Adrenal gland (tissue), 19 donors: ENCODE data around the gene MTM1. TPM values are rescaled to one million over a fixed set of nuclear protein-coding genes. Genes with fewer than 3 reads are reported as not detected.

Experiments
- DNase-seq, 7 donors: peaks; one replicate each; pipeline ENCODE4 v3.0.0-alpha.2; 2019 to 2020
- H3K27ac ChIP-seq, 5 donors: fragments of 200-600 bp; sonication (generic) in 4 of 5; 1 replicate in 3 of 5; 2 replicates in 2 of 5; pipeline versions ENCODE4 v1.5.1 to v1.8.0; 2016 to 2020; ENCODE audit warnings: mild to moderate bottlenecking in 1 of 5
- H3K27me3 ChIP-seq: fragments of 200-600 bp; 2 replicates; pipeline ENCODE4 v1.8.0; 2021
- H3K36me3 ChIP-seq, 2 donors: fragments of 200-600 bp; replicated peaks in 1 of 2; 1 replicate in 1 of 2; 2 replicates in 1 of 2; pipeline versions ENCODE4 v1.5.1 to v1.8.0; 2018 to 2022
- H3K4me1 ChIP-seq, 2 donors: fragments of 200-600 bp; replicated peaks in 1 of 2; 1 replicate in 1 of 2; 2 replicates in 1 of 2; pipeline versions ENCODE4 v1.5.1 to v1.8.0; 2018 to 2021
- H3K4me3 ChIP-seq, 4 donors: fragments of 200-600 bp; sonication (generic) in 3 of 4; one replicate each; pipeline ENCODE4 v1.5.1; 2016 to 2018
- H3K9me3 ChIP-seq, 3 donors: fragments of 200-600 bp; sonication (generic) in 1 of 3; replicated peaks in 1 of 3; 1 replicate in 2 of 3; 2 replicates in 1 of 3; pipeline versions ENCODE4 v1.5.1 to v1.8.0; 2016 to 2021
- POLR2A ChIP-seq, 2 donors: fragments of 450-650 bp; IDR thresholded peaks; one replicate each; pipeline ENCODE4 v1.6.1; 2017; ENCODE audit warnings: antibody characterized with exemption in 2 of 2, mild to moderate bottlenecking in 2 of 2, moderate library complexity in 1 of 2
- WGBS, 4 donors: extraction: QIAGEN DNeasy Blood & Tissue Kit in 2 of 4; methylation state at CpG; one replicate each; pipeline versions ENCODE4 v1.1.5 to v1.1.7; 2013 to 2017; 5-methylcytosine and 5-hydroxymethylcytosine counted together
- intact Hi-C, 2 donors: fragments of 100-400 bp; cut with DNase I; formaldehyde crosslinking; loops; one replicate each; pipeline versions ENCODE4 v1.14.1 to v1.15.0; 2022 to 2023
- long read RNA-seq, 10 donors: library from polyadenylated mRNA in 3 of 10; unstranded in 2 of 10; stranded (forward) in 1 of 10; transcript quantifications; one replicate each; pipeline ENCODE4 v2.0.0 and lab custom pipeline, GENCODE V29; 2021 to 2026
- polyA plus RNA-seq, 3 donors: library from polyadenylated mRNA; stranded (reverse); fragments of 200-250 nt in 2 of 3; fragments of 350-450 nt in 1 of 3; fragmentation: Illumina TruSeq in 1 of 3; extraction: RNeasy Lipid Tissue Mini Kit (QIAGEN cat#74804) in 1 of 3; gene quantifications; one replicate each; pipeline ENCODE4 v1.2.3, GENCODE V29; 2013 to 2014
- total RNA-seq, 9 donors: library from RNA; depleted of rRNA in 4 of 9; stranded (reverse); fragments of >200 nt in 4 of 9; fragments of 120-200 nt in 1 of 9; fragmentation: NEBNext Ultra II Directional in 1 of 9; extraction: Animal tissue kit (Norgen Biotek cat#: 25700) in 1 of 9; gene quantifications; one replicate each; pipeline versions ENCODE4 v1.1.0 to v1.2.4, GENCODE V29; 2013 to 2023
- TF ChIP-seq, protein P1 (sequence below), 6 experiments: fragments of 450-650 bp in 4 of 6; fragments of 200-600 bp in 2 of 6; sonication (generic) in 1 of 6; IDR thresholded peaks; 1 replicate in 5 of 6; 2 replicates in 1 of 6; pipeline versions ENCODE4 v1.5.1 to v1.8.0; 2016 to 2021; ENCODE audit warnings: antibody characterized with exemption in 6 of 6, mild to moderate bottlenecking in 2 of 6, moderate library complexity in 1 of 6
- donor health status: healthy with polysubstance abuse.
- donor health status: Bipolar disorder and iron deficiency.
- donor health status: DM: yes; HTN: yes; CAD: no.
- donor health status: DM: no; HTN: no; CAD: no.
- donor health status: DM: no; HTN: no; CAD: no.
- donor health status: DM: yes; HTN: yes; CAD: no.

The MTM1 gene
- 10 to 100 TPM; 15.4 to 31.4 (median 25.7) TPM for total RNA-seq
- 10 to 100 TPM in 1 of 3 donors, 1 to 10 TPM in 2; 4.1 to 31.4 (median 5.4) TPM for polyA plus RNA-seq
- long read RNA-seq, donor 1, partial matches to known transcripts = 0 of 1 reads
- long read RNA-seq, donor 1, other reads (novel, unspliced or antisense) = 0 of 1 reads
- long read RNA-seq, donor 2 = 0 reads
- long read RNA-seq, donor 3 = 0 reads
- long read RNA-seq, donor 4, transcript MTM1-203 (15 exons, 3,593 nt) = major isoform, 8 of 12 reads
- long read RNA-seq, donor 4, partial matches to known transcripts = 2 of 12 reads
- long read RNA-seq, donor 4, other reads (novel, unspliced or antisense) = 2 of 12 reads
- long read RNA-seq, donor 5, transcript MTM1-203 (15 exons, 3,593 nt) = major isoform, 29 of 41 reads
- long read RNA-seq, donor 5, partial matches to known transcripts = 7 of 41 reads
- long read RNA-seq, donor 5, other reads (novel, unspliced or antisense) = 5 of 41 reads
- long read RNA-seq, donor 6, transcript MTM1-203 (15 exons, 3,593 nt) = major isoform, 6 of 11 reads
- long read RNA-seq, donor 6, partial matches to known transcripts = 2 of 11 reads
- long read RNA-seq, donor 6, other reads (novel, unspliced or antisense) = 3 of 11 reads
- long read RNA-seq, donor 7, partial matches to known transcripts = 0 of 1 reads
- long read RNA-seq, donor 7, other reads (novel, unspliced or antisense) = 0 of 1 reads
- long read RNA-seq, donor 8 = 0 reads
- long read RNA-seq, donor 9, partial matches to known transcripts = 0 of 1 reads
- long read RNA-seq, donor 9, other reads (novel, unspliced or antisense) = 0 of 1 reads
- long read RNA-seq, donor 10, partial matches to known transcripts = 0 of 1 reads
- long read RNA-seq, donor 10, other reads (novel, unspliced or antisense) = 0 of 1 reads

DNA sequence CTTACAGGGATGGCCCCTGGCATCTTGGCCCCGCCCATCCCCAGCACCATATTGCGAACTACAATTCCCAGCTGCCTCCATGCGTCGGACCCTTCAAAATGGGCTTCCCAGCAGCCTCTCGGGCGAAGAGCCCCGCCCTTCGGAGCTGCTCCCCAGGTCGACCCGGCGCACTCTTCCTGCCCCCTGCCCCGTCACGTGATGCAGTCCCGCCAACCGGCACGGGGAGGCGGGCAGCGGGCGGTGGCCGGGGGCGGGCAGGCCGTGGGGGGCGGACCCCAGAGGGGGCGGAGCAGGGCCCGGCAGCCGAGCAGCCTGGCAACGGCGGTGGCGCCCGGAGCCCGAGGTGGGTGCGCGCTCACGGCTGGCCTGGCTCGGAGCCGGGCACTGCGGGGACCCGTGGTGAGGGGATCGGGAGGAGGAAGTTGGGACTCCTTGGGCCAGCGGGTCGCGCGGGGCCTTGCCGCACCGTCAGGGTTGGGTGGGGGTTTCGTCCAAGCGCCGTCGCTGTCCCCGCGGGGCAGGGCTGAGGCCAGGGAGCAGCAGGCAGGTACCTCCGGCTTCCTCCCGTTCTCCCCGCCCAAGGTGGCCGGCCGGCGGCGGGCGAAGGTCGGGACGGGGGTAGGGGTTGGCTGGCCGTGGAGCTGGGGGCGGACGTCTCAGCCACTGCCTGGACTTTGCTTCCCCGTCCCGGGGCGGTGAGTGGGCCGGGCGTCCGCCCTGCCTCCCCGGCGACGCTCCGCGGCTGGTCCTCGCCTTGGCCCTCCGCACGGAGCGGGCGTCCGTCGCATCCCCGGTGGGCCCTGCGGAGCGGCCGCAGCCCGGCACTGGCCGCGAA lies at the start of gene MTM1:
MTM1 (plus strand) TSS at position 302 of the 835 bp plus-strand sequence. CDS start 23,994 bp downstream, outside the sequence.
- H3K4me1 ChIP-seq = peaks cover 0 to 28% of the 10 kb centered on the region in 2 donors
- peak within 1 kb of the TSS; percentile 39 to 87 (median 79) for H3K27ac ChIP-seq
- WGBS, 4 donors = 0 to 25% (median 6%) methylated on average over 3 to 89 of the region's 89 CpGs
- no peaks in the 10 kb centered on the region for H3K9me3 ChIP-seq
- H3K27me3 ChIP-seq = no peaks in the 10 kb centered on the region
- DNase-seq = peak; percentile 93 to 97 (median 95)
- TF ChIP-seq POLR2A (IDR thresholded peaks at IDR 0.05) = peak; percentile 15 to 48
- TF ChIP-seq, protein P1, sequence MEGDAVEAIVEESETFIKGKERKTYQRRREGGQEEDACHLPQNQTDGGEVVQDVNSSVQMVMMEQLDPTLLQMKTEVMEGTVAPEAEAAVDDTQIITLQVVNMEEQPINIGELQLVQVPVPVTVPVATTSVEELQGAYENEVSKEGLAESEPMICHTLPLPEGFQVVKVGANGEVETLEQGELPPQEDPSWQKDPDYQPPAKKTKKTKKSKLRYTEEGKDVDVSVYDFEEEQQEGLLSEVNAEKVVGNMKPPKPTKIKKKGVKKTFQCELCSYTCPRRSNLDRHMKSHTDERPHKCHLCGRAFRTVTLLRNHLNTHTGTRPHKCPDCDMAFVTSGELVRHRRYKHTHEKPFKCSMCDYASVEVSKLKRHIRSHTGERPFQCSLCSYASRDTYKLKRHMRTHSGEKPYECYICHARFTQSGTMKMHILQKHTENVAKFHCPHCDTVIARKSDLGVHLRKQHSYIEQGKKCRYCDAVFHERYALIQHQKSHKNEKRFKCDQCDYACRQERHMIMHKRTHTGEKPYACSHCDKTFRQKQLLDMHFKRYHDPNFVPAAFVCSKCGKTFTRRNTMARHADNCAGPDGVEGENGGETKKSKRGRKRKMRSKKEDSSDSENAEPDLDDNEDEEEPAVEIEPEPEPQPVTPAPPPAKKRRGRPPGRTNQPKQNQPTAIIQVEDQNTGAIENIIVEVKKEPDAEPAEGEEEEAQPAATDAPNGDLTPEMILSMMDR (IDR thresholded peaks at IDR 0.05) = no peak
- intact Hi-C loops = no loop called here
- H3K36me3 ChIP-seq = no peaks in the 10 kb centered on the region
- H3K4me3 ChIP-seq = peak within 1 kb of the TSS; percentile 25 to 60 (median 40)

DNA sequence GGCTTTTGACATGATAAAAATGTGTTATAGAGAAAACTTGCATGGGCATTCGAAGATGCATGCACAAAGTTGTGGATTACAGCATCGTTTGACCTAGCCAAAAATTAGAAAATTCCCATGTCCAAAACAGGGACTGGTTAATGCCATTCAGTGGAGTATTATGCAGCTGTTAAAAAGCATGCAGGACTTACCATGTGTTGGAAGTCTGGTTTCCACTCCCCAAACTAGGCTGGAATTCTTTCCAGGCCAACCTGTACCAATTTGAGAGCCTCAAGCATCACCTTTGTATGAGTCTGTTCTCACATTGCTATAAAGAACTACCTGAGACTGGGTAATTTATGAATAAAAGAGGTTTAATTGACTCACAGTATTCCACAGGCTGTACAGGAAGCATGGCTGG lies 45.9 kb upstream of the MTM1 start:
- no peak for DNase-seq
- Histone ChIP-seq H3K4me3 (no peak overlapping the region), H3K36me3 (no peaks in the 10 kb centered on the region), H3K4me1 (no peaks in the 10 kb centered on the region), H3K27ac (no peak overlapping the region), H3K9me3 (no peaks in the 10 kb centered on the region), H3K27me3 (no peaks in the 10 kb centered on the region)
- TF ChIP-seq, protein P1 (IDR thresholded peaks at IDR 0.05) = no peak
- no peak for TF ChIP-seq POLR2A (IDR thresholded peaks at IDR 0.05)
- intact Hi-C loops = no loop called here
- WGBS, 4 donors = 74 to 91% (median 79%) methylated on average over 2 of the region's 2 CpGs

DNA sequence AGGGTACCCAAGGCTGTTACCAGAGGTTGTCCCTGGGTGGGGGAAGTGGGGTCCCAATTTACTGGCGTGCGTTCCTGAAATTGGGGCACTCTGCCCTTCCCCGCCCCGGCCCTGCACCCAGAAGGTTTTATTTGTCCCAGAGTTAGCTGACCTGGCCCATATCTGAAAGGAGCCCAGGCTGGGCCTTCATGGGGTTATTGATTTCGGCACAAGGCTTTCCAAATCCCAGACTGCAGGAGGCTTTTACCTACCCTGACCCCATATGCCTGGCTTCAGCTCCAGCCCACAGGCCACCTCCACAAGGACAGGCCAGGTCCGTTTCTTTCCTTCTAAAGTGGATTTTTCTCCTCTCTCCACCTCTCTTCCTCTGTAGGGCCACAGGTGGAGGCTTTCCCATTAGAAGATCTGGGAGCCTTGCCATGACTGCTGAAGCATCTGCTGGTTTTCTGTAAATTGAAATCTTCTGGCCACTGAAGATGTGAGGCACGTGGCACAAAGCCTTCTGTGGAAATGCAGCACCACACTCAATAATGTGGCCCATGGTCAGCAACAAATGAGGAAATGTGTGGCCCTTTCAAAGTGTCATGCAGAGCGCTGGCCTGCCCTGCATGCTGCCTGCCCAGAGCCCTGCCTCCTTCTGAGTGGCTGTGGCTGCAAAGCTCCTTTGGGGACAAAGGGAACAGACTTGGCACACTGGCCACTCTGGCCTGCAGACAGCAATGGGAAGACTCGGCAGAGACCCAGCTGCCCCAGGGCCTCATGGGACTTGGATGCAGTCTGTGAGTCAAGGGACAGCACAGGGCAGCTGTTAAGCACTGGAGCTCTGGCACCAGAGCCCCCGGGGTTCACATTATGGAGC lies 43.1 kb upstream of the MTM1 start:
- no peak overlapping the region for H3K27ac ChIP-seq
- no peaks in the 10 kb centered on the region for H3K27me3 ChIP-seq
- no peak overlapping the region for H3K4me3 ChIP-seq
- no peaks in the 10 kb centered on the region for H3K36me3 ChIP-seq
- DNase-seq = peak; percentile 36 to 85 (median 66)
- no peaks in the 10 kb centered on the region for H3K4me1 ChIP-seq
- TF ChIP-seq, protein P1 (IDR thresholded peaks at IDR 0.05) = no peak
- TF ChIP-seq POLR2A (IDR thresholded peaks at IDR 0.05) = no peak
- no peaks in the 10 kb centered on the region for H3K9me3 ChIP-seq
- 70 to 85% (median 75%) methylated on average over 1 to 10 of the region's 10 CpGs for WGBS, 4 donors
- intact Hi-C loops = no loop called here
